ENCODE data around the gene SLC12A7. TPM values are rescaled to one million over a fixed set of nuclear protein-coding genes. Genes with fewer than 3 reads are reported as not detected.
A peak's percentile ranks its signal among the peaks of the same experiment; 100 is the strongest.

The SLC12A7 gene
- total and polyA plus RNA-seq, 7 donors, result 7.2 to 54.3 (median 16.8) TPM

- Histone ChIP-seq H3K4me1 (peaks cover 0 to 23% (median 20%) of the 10 kb centered on the region in 4 donors), H3K4me3 (no peak overlapping the region), H3K36me3 (no peaks in the 10 kb centered on the region), H3K9me3 (no peaks in the 10 kb centered on the region), H3K27ac (no peak overlapping the region), H3K27me3 (no peaks in the 10 kb centered on the region)
- 41 to 54% methylated on average over 13 of the region's 13 CpGs for WGBS, 2 donors
- no peak for DNase-seq
- no peak for TF ChIP-seq POLR2AphosphoS5 (IDR thresholded peaks at IDR 0.05)
- no peak for TF ChIP-seq CTCF (IDR thresholded peaks at IDR 0.05)
- no peak for TF ChIP-seq POLR2A (IDR thresholded peaks at IDR 0.05)
- no peak for TF ChIP-seq EP300 (IDR thresholded peaks at IDR 0.05)
- intact Hi-C loops (cut with DNase I), result loop anchor here (10.0 kb wide), 1 partner anchor 108 kb away; the partner anchor contains the start of gene NKD2
These were observed 901 bp upstream of the SLC12A7 start for GRCh38 chr5:1112596-1113331.

DNA sequence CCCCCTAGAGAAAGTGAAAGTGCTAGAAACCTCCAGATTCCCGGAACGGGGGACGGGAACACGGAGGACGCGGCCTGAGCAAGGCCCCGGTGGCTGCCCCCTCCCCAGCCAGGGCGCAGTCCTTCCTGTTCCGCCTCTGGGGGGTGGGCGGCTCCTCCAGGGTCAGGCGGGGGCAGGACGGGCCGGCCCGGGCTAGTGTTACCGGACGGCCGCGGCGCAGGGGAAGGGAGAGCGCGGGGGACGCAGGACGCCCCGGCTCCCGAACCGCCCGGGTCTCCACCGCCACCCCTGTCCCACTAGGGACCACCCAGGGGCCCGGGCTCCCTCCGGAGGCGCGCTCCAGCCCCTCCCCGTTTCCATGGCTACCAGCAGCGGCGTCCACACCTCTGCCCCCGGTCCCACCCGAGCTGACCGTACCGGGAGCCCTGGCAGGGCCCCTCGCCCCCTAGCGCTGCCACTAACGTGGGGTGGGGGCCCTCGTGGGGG, 579 bp downstream of the SLC12A7 start:
- H3K27ac ChIP-seq, result peak overlapping the region; percentile 81 to 86 (median 83)
- no peaks in the 10 kb centered on the region for H3K36me3 ChIP-seq
- TF ChIP-seq EP300 (IDR thresholded peaks at IDR 0.05), result no peak
- TF ChIP-seq POLR2AphosphoS5 (IDR thresholded peaks at IDR 0.05), result peak in 1 of 4 donors; percentile 17
- TF ChIP-seq POLR2A (IDR thresholded peaks at IDR 0.05), result no peak
- no peaks in the 10 kb centered on the region for H3K27me3 ChIP-seq
- no peaks in the 10 kb centered on the region for H3K9me3 ChIP-seq
- no peak for DNase-seq
- 1% methylated on average over 43 of the region's 43 CpGs for WGBS, 2 donors
- H3K4me1 ChIP-seq, result peaks cover 0 to 29% (median 25%) of the 10 kb centered on the region in 4 donors
- intact Hi-C loops (cut with DNase I), result loop anchor here (10.0 kb wide), 1 partner anchor 106 kb away; the partner anchor contains the start of gene NKD2
- H3K4me3 ChIP-seq, result peak overlapping the region; percentile 84 to 100 (median 94)

GRCh38 chr5:1110307-1111240, 1.3 kb downstream of the SLC12A7 start:
- intact Hi-C loops (cut with DNase I), result loop anchor here (10.0 kb wide), 1 partner anchor 106 kb away; the partner anchor contains the start of gene NKD2
- no peak for DNase-seq
- H3K27ac ChIP-seq, result peak overlapping the region; percentile 81 to 86 (median 83)
- peak overlapping the region; percentile 84 to 100 (median 94) for H3K4me3 ChIP-seq
- TF ChIP-seq POLR2A (IDR thresholded peaks at IDR 0.05) (no peak), CTCF (IDR thresholded peaks at IDR 0.05) (no peak), EP300 (IDR thresholded peaks at IDR 0.05) (no peak), POLR2AphosphoS5 (IDR thresholded peaks at IDR 0.05) (no peak)
- WGBS, 2 donors, result 6 to 30% methylated on average over 35 of the region's 35 CpGs
- H3K27me3 ChIP-seq, result no peaks in the 10 kb centered on the region
- H3K9me3 ChIP-seq, result no peaks in the 10 kb centered on the region
- H3K36me3 ChIP-seq, result no peaks in the 10 kb centered on the region
- H3K4me1 ChIP-seq, result peaks cover 0 to 35% (median 29%) of the 10 kb centered on the region in 4 donors

GRCh38 chr5:1109542-1110306, 2.1 kb downstream of the SLC12A7 start:
- H3K9me3 ChIP-seq, result no peaks in the 10 kb centered on the region
- H3K27me3 ChIP-seq, result no peaks in the 10 kb centered on the region
- H3K4me3 ChIP-seq, result peak overlapping the region in 2 of 4 donors; percentile 84 to 98
- H3K27ac ChIP-seq, result peak overlapping the region; percentile 81 to 86 (median 83)
- peaks cover 0 to 44% (median 37%) of the 10 kb centered on the region in 4 donors for H3K4me1 ChIP-seq
- 55 to 79% methylated on average over 26 of the region's 26 CpGs for WGBS, 2 donors
- H3K36me3 ChIP-seq, result no peaks in the 10 kb centered on the region
- no peak for TF ChIP-seq CTCF (IDR thresholded peaks at IDR 0.05)
- no peak for TF ChIP-seq POLR2AphosphoS5 (IDR thresholded peaks at IDR 0.05)
- no peak for TF ChIP-seq EP300 (IDR thresholded peaks at IDR 0.05)
- no peak for TF ChIP-seq POLR2A (IDR thresholded peaks at IDR 0.05)
- DNase-seq, result no peak
- intact Hi-C loops (cut with DNase I), result loop anchor here (10.0 kb wide), 1 partner anchor 105 kb away; the partner anchor contains the start of gene NKD2

Data from sigmoid colon (tissue), 7 donors.